HG03439 (cell line): Measurements from ENCODE around the gene GDAP2.
A peak's percentile ranks its signal among the peaks of the same experiment; 100 is the strongest.
"Not testable (repeated sequence)": the region's sequence is repeated elsewhere in the genome, so short reads cannot be mapped to it uniquely, and the experiment has no call there.

Experiments used
- ATAC-seq: cut with Tn5 transposase; IDR thresholded peaks from one replicate; pipeline ENCODE4 v1.9.1; 2021; ENCODE audit warnings: mild to moderate bottlenecking, moderate library complexity; ENCODE audit not compliant: unreplicated experiment

Gene GDAP2

DNA sequence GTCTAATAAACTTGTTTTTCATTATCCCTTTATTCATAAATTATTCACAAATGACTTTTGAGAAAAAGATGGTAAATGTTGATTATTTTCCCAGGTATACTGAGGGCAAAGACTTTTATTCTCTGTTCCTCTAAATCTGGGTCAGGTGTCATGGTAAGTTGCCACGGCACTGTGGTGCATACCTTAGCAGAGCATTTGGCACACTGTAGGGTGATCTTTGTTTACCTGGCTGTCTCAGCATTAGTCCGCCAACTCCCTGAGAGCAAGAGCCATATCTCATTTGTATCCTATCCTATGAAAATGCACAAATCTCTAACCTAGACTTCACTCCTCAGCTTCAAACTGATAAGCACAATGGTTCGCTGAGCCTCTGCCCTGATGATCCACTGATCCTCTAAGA, 24.9 kb downstream of the GDAP2 start:
- no peak for ATAC-seq

DNA sequence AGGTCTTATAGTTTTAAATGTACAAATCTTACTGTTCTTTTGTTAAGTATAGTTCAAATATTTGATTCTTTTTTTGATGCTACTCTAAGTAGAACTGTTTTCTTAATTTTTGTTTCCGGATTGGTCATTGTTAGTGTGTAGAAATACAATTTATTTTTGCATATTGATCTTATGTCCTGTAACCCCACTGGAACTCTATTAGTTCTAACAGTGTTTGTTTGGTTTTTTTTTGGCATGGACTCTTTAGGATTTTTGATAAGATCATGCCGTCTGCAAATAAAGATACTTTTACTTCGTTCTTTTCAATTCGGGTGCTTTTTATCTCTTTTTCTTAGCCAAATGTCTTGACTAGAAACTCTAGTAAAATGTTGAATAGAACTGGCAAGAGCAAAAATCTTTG, 26.5 kb downstream of the GDAP2 start:
- ATAC-seq = no peak

DNA sequence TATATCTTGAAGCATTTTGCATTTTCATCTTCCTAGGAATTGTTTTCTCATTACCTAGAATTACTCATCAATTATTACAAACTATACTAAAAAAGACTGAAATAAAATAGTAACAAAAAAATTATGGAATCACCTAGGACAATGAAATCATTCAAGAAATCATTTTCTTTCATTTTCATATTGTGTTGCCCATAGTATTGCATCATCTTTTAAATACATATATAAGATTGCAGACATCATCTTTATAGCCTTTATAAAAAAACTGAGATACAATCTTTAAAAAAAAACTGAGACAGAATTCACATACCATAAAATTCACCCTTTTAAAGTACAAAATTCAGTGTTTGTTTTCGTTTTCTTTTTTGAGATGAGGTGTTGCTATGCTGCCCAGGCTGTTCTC, 29.6 kb downstream of the GDAP2 start:
- no peak for ATAC-seq

DNA sequence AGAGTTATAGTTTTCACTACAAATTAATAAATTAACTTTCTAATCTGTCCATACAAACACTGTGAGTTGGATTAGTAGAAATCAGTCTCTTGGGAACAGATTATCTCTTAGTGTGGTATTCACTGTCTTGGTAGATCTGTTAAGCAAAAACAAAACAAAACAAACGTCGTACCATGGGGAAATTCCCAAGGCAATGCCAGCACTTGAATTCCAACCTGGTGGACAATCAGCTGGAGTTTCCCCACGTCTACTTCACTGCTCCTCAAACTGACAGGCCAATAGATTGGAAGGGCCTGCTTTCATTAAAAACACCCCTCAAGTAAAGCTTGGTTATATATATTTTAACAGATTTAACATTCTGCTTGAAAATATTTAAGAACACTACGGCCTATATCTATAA, 31.9 kb downstream of the GDAP2 start:
- ATAC-seq = no peak

DNA sequence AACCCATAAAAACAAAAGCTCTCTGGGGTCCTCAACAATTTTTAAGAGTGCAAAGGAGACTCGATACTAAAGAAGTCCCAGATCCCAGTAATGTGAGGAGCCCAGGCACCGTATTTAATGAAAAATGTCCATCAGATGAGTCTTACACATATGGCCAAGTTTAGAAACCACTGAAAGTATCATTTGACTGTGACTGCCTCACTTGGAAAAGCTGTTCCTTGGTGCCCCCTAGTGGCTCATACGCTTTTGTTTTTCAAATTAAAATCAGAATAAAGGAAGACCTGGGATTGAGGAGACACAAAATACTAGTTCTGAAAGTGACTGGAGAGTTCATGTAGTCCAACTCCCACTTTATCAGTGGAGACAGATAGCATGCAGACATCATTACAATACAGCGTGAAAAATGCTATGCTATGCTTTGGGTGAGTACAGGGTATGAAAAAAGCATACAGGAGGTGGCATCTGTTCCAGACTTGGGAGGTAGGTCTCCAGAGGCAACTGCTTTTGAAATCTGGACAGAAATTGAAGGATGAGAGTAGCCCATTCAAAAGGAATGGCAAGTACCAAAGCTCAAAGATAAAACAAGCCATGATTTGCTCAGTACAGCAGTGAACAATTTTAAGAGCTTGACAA, 33.8 kb downstream of the GDAP2 start:
- ATAC-seq = peak; percentile 88

DNA sequence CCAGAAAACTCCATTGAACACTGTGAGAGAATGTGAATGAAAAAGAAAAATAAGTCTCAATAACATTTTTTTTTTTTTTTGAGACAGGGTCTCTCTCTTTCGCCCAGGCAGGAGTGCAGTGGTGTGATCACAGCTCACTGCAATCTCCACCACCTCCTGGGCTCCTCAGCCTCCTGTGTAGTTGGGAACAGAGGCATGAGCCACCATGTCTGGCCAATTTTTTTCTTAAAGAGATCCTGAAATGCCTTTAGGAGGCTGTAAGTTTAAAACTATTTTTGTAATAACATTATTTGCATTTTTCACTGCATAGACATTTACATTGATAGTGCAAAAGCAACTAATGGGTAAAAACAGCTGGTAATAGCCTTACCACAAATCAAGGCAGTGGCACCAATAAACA, 35.3 kb downstream of the GDAP2 start:
- ATAC-seq = no peak

DNA sequence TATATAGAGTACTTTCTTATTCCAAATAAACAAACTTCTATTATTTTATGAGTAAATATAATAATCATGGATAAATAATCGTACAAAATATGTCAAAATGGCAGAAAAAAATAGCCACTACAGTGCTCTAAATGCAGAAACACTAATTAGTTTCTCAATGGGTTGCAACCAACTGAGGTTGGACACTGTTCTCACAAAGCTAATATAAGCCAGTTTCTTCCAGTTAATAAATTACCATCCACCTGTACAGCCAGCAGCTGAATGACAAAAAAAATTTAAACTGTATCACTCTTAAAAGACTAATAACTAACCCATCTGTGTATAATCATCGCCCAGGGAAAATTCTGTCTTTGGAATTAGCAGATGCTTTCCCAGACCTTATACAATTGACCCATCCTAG, 36.9 kb downstream of the GDAP2 start:
- no peak for ATAC-seq

DNA sequence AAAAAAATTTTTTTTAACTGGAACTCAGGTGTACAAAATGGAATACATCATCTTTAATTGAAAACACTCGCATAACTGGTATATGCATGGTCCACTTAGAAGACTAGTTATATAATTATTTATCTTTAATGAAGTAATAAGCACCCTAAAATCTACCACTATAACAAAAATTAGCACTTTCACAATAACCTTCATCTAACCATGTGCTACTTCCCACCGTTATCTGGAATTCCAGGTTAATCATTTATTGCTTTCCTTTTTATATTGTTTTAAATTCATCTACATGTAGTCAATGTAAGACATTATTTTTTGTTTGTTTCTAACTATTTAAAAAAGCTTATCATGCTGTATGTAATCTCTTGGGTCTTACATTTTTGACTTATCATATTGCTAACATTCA, 39.0 kb downstream of the GDAP2 start:
- ATAC-seq = no peak

DNA sequence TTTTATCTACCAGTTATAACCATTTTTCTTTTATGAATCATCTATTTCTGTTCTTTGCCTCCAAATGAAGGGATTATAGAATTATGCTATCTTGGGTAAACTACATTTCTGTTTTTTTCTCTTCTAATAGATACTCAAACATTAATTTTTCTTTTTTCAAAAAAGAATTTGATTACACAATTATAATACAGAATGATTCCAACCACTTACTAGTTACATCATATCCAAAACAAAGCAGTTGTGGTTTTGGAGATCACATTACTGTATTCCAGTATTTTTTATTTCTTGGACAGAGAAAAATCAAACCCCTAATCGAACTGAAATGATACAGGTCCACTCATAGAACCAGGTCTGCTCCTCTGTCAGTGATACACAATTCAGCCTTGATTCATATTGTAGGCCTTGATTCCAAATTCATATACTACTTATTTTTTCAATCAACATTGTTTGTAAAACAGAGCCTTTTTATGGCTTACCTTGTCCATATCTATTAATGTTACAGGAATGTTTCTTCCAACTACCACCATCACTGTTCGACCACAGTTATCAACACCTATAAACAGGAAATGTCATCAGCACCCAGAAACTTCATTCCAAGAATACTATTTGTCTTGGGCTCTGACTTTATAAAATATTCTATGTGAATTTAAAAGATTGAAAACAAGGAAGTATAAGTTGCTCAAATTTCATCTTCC, 43.2 kb downstream of the GDAP2 start:
- no peak for ATAC-seq

DNA sequence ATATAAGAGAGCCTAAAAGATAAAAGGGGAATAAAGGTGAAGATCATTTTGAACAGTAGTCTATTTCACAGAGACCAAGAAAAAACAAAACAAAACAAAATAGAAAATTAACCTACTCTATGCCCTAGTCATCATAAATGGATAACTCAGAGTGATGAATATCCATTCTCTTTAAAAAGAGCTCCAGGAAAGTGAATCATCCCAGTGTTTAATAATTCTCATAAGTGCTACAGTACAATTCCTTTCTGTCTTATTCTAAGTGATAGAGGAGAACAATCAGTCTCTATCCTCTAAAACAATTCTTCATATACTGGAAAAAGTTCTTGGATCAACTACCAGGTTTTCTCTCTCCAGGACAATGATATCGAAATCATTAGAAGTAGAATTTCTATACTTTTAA, 45.8 kb downstream of the GDAP2 start:
- no peak for ATAC-seq

DNA sequence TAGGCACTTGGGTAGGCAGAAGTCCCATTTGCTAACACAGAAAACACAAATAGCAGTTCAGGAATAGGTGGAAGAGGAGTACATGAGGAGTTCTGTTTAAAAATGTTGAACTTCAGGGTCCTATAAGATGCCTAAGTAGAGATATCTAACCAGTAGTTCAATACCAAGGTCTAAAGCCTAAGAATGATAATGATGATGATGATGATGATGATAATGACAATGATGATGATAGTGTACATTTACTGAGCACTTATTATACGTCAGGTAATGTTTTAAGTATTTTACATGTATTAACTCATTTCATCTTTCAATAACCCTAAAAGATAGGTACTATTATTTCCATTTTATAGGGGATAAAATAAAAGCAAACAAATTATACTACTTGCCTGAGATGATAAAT, 50.1 kb downstream of the GDAP2 start:
- no peak for ATAC-seq

DNA sequence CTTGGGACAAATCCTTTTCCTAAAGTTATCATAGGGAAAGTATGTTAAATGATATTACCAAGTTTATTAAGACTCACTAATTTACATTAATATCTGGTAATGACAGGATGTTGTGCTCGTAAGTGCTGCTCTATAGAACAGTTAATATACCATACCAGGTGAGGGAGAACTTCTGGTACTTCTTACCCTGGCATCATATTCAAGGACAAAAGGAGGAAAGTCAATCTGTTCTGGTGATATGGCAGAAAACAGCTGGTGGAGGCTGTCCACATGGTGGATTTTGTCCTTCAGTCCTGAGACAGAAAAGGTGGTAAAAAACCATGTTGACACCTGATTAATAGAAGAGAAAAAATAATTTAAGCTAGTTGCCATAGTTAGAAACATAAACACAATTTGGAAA, 51.6 kb downstream of the GDAP2 start:
- ATAC-seq = no peak

DNA sequence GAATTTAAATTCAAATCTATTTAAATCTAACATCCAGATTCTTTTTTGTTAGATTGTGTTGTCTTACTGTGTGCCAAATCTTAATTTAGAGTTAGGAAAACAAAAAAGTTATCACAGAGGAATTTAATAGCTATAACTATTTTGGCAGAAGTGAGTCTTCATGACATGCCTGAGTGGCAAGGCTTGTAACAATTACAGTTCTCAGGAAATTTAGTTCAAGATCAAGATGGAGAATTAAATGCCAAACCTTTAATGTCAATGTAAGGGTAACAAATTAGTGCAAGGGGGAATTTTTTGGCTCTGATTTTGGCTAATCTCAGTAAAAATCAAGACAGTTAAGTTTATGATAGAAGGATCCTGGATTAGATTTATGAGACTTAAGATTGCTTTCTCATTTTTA, 58.4 kb downstream of the GDAP2 start:
- no peak for ATAC-seq

DNA sequence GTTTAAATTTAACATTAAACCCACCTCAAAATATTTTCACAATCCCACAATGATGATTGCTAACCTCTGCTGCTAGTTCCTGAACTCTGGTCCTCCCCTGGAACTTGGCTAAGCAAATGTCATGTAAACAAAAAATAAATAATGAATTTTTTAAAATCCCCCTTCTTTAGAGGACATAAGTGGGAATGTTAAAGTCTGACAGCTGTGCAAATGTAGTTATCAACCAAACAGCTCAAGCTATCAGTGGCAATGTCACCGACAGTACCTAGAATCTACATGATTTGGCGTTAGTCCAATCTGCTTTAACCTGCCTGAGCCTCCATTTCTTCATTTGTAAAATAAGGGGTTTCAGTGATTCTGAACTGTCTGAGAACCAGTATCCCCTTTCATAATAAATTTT, 67.7 kb downstream of the GDAP2 start:
- ATAC-seq = no peak

DNA sequence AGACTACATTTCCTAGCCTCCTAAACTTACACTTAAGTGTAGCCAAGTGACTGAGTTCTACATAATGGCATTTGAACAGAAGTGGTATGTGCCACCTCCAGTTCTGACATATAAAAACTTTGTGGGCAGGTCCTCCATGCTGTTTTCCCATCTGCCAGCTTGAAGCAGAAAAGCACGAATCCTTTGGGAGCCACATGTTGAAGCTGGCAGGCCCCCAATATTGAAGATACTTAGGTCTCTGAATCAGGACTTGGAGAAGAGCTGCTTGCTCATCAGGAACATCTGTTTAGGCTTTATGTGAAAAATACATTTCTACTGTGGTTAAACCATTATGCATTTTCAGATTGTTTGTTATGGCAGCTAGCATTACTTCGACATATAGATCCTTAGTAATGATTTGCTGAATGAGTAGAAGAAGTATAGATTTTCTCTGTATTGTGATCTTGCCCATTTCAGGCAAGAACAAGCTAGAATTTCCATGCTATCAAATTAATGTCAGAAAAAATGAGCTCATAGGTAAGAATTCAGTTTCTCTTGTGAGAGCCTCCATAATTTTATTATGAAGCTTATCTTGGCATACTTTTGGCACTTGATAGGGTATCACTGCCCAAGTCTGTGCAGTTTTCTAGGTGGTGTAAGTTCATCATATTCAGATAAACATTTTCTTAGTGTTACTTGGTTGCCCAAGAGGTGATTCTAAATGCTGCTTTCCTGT, 68.4 kb downstream of the GDAP2 start:
- ATAC-seq = no peak

DNA sequence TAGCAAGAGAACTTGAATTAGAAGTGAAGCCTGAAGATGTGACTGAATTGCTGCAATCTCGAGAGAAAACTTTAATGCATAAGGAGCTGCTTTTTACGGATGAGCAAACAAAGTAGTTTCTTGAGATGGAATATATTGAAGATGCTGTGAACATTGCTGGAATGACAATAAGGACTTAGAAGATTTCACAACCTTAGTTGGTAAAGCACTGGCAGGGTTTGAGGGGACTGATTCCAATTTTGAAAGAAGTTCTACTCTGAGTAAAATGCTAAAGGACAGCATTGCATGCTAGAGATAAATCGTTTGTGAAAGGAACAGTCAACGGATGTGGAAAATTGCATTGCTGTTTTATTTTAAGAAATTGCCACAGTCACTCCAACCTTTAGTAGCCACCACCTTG, 69.5 kb downstream of the GDAP2 start:
- ATAC-seq = no peak

DNA sequence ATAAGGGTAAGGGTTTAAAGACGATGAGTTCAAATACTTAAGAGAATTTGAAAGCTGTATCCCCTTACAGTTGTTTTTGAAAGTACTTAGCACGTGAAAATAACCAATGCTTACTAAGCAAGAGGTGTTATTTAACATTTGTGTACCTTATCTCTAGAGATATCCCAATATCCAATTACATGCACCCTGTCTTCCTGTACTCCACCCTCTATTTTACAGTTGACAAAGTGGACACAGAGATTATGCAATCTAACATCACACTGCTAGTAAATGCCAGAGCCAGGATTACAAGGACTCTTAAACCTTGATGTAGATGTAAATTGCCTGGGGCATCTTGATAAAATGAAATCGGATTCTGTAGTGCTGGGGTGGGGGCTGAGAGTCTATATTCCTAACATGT, 72.0 kb downstream of the GDAP2 start:
- no peak for ATAC-seq

DNA sequence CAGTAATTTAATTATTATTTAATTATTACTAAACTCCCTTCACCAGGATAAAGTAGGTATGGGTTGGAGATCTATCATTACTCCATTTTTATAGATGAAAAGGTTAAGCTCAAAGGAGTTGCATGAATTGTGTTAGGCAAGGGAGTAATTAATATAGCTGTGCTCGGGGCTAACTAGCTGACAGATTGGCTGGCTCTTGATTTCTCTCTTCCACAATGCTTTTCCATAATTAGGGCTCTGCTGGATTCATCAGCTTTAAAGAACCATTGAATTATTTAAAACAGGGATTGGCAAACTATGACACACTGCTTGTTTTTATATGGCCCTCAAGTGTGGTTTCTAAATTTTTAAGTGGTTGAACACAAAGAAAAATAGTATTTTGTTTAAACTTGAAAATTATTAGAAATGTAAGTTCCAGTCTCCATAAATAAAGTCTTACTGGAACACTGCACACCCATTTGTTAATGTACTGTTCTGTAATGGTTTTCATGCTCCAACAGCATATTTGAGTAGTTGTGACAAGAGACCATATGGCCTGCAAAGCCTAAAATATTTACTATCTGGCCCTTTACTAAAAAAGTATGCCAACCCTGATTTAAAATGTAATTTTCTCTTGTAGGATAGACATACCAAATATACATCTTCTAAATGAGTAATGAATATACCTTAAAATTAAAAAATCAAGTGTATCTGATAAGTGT, 76.4 kb downstream of the GDAP2 start:
- no peak for ATAC-seq

DNA sequence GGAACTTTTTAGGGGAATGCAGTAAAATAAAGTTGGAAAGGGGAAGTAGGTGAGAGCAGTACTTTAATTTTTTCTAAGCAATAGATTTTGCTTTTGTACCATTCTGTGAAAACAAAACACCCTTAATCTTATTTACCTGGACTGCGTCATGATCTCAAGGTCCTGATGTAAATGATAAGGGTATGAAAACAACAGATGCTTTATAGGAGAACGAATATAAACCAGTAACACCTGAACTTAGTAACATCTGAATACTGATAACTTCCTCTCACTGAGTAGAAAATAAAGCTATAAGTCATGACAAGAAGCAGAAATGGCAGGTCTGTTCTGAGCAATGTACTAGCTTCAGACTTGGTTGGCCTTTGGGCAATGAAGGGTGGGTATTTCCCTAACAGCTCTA, 77.7 kb downstream of the GDAP2 start:
- no peak for ATAC-seq

DNA sequence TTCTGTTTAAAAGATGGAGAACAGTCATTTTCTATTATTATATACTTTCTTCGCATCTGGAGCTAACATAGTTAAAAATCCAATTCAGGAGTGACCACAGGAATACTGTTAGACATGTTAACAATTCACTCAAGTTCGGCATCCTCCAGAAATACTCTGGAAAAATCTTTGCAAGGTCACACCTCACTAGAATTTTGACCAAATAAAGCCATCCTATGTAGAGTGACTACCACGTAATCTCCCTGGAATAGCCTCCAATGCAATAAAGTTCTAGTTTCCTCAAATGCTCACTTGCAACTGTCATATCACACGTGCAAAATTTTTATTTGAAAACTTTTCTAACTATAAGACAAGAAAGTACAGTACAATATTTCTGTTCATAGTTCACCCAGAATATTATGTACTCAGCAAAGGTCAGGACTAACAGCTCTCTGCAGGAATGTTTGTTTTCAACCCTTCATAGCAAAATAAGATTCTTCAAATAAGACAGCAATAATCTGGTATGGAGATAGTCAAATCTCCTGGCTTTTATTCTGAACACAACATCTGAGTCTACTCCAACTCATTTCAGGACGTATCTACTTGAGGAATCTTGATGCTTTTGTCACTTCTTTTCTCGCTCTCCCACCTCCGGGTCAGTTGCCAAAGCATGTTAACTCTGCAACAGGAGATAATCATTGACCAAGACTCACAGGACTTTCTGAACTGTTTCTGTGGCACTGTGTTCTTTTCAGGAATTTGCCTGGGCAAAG, 82.6 kb downstream of the GDAP2 start:
- ATAC-seq = no peak

DNA sequence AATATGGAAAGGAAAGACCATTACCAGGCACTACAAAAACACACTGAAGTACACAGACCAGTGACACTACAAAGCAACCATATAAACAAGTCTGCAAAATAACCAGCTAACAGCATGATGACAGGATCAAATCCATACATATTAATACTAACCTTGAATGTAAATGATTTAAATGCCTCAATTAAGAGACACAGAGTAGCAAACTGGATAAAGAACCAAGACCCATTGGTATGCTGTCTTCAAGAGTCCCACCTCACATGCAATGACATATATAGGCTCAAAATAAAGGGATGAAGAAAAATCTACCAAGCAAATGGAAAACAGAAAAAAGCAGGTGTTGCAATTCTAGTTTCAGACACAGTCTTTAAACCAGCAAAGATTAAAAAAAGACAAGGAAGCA, 84.9 kb downstream of the GDAP2 start:
- not testable (repeated sequence) for ATAC-seq
